H9 (cell line): ENCODE data around the gene JAG2. TPM values are rescaled to one million over a fixed set of nuclear protein-coding genes. Genes with fewer than 3 reads are reported as not detected.
A peak's percentile ranks its signal among the peaks of the same experiment; 100 is the strongest.

ENCODE experiments used
- DNase-seq: peaks from one replicate; pipeline ENCODE4 v3.0.0-alpha.2; 2017
- H2AFZ ChIP-seq: one replicate; pipeline ENCODE4 v1.6.1; 2013; ENCODE audit warnings: mild to moderate bottlenecking, low read length, control low read depth, moderate library complexity
- H2AK5ac ChIP-seq: 2 replicates; pipeline ENCODE4 v1.6.1; 2013; ENCODE audit warnings: low read length, control low read depth, mixed read lengths; ENCODE audit not compliant: insufficient read length
- H2BK120ac ChIP-seq: one replicate; pipeline ENCODE4 v1.6.1; 2013; ENCODE audit warnings: low read depth, mild to moderate bottlenecking, low read length, control low read depth, inconsistent platforms; ENCODE audit not compliant: poor library complexity, severe bottlenecking
- H2BK12ac ChIP-seq: 2 replicates; pipeline ENCODE4 v1.6.1; 2013; ENCODE audit warnings: low read length, control low read depth, mixed read lengths, low read depth; ENCODE audit not compliant: insufficient read length
- H2BK15ac ChIP-seq: 2 replicates; pipeline ENCODE4 v1.6.1; 2013; ENCODE audit warnings: low read depth, low read length, control low read depth
- H2BK20ac ChIP-seq: one replicate; pipeline ENCODE4 v1.6.1; 2013; ENCODE audit warnings: low read depth, mild to moderate bottlenecking, low read length, control low read depth, inconsistent platforms; ENCODE audit not compliant: poor library complexity, severe bottlenecking
- H2BK5ac ChIP-seq: 2 replicates; pipeline ENCODE4 v1.6.1; 2013; ENCODE audit warnings: low read length, control low read depth, mixed read lengths; ENCODE audit not compliant: insufficient read length
- H3K14ac ChIP-seq: 2 replicates; pipeline ENCODE4 v1.6.1; 2013; ENCODE audit warnings: low read length, control low read depth; ENCODE audit not compliant: insufficient read depth
- H3K18ac ChIP-seq: 2 replicates; pipeline ENCODE4 v1.6.1; 2013; ENCODE audit warnings: low read depth, mild to moderate bottlenecking, mixed read lengths, low read length, control low read depth; ENCODE audit not compliant: insufficient read length
- H3K23ac ChIP-seq: 2 replicates; pipeline ENCODE4 v1.6.1; 2013; ENCODE audit warnings: low read length, control low read depth, mixed read lengths, low read depth; ENCODE audit not compliant: insufficient read length
- H3K23me2 ChIP-seq: 2 replicates; pipeline ENCODE4 v1.6.1; 2013; ENCODE audit warnings: low read depth, mild to moderate bottlenecking, mixed read lengths, low read length, control low read depth; ENCODE audit not compliant: insufficient read length, poor library complexity, severe bottlenecking
- H3K27ac ChIP-seq: 2 replicates; pipeline ENCODE4 v1.5.1; 2013; ENCODE audit warnings: low read length, control low read depth, mixed read lengths, low read depth; ENCODE audit not compliant: insufficient read length
- H3K27me3 ChIP-seq: 2 replicates; pipeline ENCODE4 v1.6.1; 2013; ENCODE audit warnings: low read length, control low read depth, inconsistent platforms; ENCODE audit not compliant: insufficient read depth
- H3K4ac ChIP-seq: 2 replicates; pipeline ENCODE4 v1.6.1; 2013; ENCODE audit warnings: low read depth, mild to moderate bottlenecking, control low read depth, inconsistent platforms, low read length, moderate library complexity
- H3K4me1 ChIP-seq: 2 replicates; pipeline ENCODE4 v1.6.1; 2013; ENCODE audit warnings: low read length, control low read depth, inconsistent platforms; ENCODE audit not compliant: insufficient read depth
- H3K4me2 ChIP-seq: 2 replicates; pipeline ENCODE4 v1.6.1; 2013; ENCODE audit warnings: low read length, control low read depth, mixed read lengths; ENCODE audit not compliant: insufficient read length, insufficient read depth
- H3K56ac ChIP-seq: 2 replicates; pipeline ENCODE4 v1.6.1; 2013; ENCODE audit warnings: low read depth, mild to moderate bottlenecking, mixed read lengths, low read length, control low read depth; ENCODE audit not compliant: insufficient read length
- H3K79me1 ChIP-seq: 2 replicates; pipeline ENCODE4 v1.6.1; 2013; ENCODE audit warnings: low read depth, mild to moderate bottlenecking, moderate library complexity, low read length, control low read depth, inconsistent platforms; ENCODE audit not compliant: insufficient read depth, poor library complexity, severe bottlenecking
- H3K79me2 ChIP-seq: 2 replicates; pipeline ENCODE4 v1.6.1; 2013; ENCODE audit warnings: low read length, control low read depth, inconsistent platforms; ENCODE audit not compliant: insufficient read depth
- H3K9ac ChIP-seq: 2 replicates; pipeline ENCODE4 v1.6.1; 2013; ENCODE audit warnings: low read length, control low read depth, mixed read lengths; ENCODE audit not compliant: insufficient read length; ENCODE audit errors: extremely low read depth
- H3K9me3 ChIP-seq: one replicate; pipeline ENCODE4 v1.6.1; 2013; ENCODE audit warnings: low read depth, low read length, inconsistent platforms; ENCODE audit not compliant: control insufficient read depth
- H3T11ph ChIP-seq: one replicate; pipeline ENCODE4 v1.6.1; 2013; ENCODE audit warnings: mild to moderate bottlenecking, low read length, control low read depth, inconsistent platforms
- H4K20me1 ChIP-seq: one replicate; pipeline ENCODE4 v1.6.1; 2013; ENCODE audit not compliant: control insufficient read depth, insufficient read length, insufficient read depth
- H4K5ac ChIP-seq: 2 replicates; pipeline ENCODE4 v1.6.1; 2013; ENCODE audit warnings: low read depth, mild to moderate bottlenecking, mixed read lengths, low read length, control low read depth; ENCODE audit not compliant: insufficient read length
- H4K8ac ChIP-seq: replicated peaks from 2 replicates; pipeline ENCODE4 v1.6.1; 2013; ENCODE audit warnings: low read length, control low read depth, mixed read lengths, low read depth; ENCODE audit not compliant: insufficient read length
- H4K91ac ChIP-seq: 2 replicates; pipeline ENCODE4 v1.6.1; 2013; ENCODE audit warnings: low read depth, mild to moderate bottlenecking, moderate library complexity, mixed read lengths, low read length, control low read depth; ENCODE audit not compliant: insufficient read length
- H3K27ac Mint-ChIP-seq, 3 experiments: 2 replicates in 2 of 3; 3 replicates in 1 of 3; pipeline ENCODE4 v1.8.0; 2020 to 2021; ENCODE audit warnings: mixed read lengths in 3 of 3, mild to moderate bottlenecking in 1 of 3, moderate library complexity in 1 of 3
- H3K27me3 Mint-ChIP-seq: 2 replicates; pipeline ENCODE4 v1.8.0; 2021; ENCODE audit warnings: low read depth, mild to moderate bottlenecking, moderate library complexity, mixed read lengths
- H3K36me3 Mint-ChIP-seq, 3 experiments: 2 replicates in 2 of 3; 3 replicates in 1 of 3; pipeline ENCODE4 v1.8.0; 2020 to 2021; ENCODE audit warnings: low read depth in 3 of 3, mixed read lengths in 3 of 3; ENCODE audit not compliant: insufficient read depth in 1 of 3
- H3K4me1 Mint-ChIP-seq, 2 experiments: 2 replicates each; pipeline ENCODE4 v1.8.0; 2020; ENCODE audit warnings: mixed read lengths in 2 of 2
- H3K4me3 Mint-ChIP-seq, 2 experiments: 2 replicates in 1 of 2; 3 replicates in 1 of 2; pipeline ENCODE4 v1.8.0; 2020 to 2021; ENCODE audit warnings: mild to moderate bottlenecking in 2 of 2, mixed read lengths in 2 of 2, moderate library complexity in 1 of 2
- H3K9me3 Mint-ChIP-seq, 2 experiments: 2 replicates in 1 of 2; 3 replicates in 1 of 2; pipeline ENCODE4 v1.8.0; 2020; ENCODE audit warnings: mild to moderate bottlenecking in 2 of 2, mixed read lengths in 2 of 2, moderate library complexity in 1 of 2
- CTCF ChIP-seq: fragments of 200-600 bp; sonication (generic); conservative IDR thresholded peaks from 3 replicates; pipeline ENCODE4 v1.8.0; 2021; ENCODE audit warnings: antibody characterized with exemption, mild to moderate bottlenecking
- WGBS: extraction: QIAGEN DNeasy Blood & Tissue Kit; methylation state at CpG from one replicate; pipeline ENCODE4 v1.1.7; 2013; ENCODE audit warnings: missing lambda C conversion rate, low lambda C conversion rate, mixed read lengths; ENCODE audit not compliant: insufficient read length; ENCODE audit errors: extremely low coverage; 5-methylcytosine and 5-hydroxymethylcytosine counted together
- total RNA-seq: library from RNA; stranded (reverse); gene quantifications from 2 replicates; pipeline ENCODE4 v1.2.1, GENCODE V29; 2021

Gene JAG2
- total RNA-seq, 1 experiment from 2014 or later: 11.4 TPM

- Histone ChIP-seq H3T11ph (no peak overlapping the region), H3K27me3 (no peaks in the 10 kb centered on the region), H2BK15ac (no peak overlapping the region), H2BK12ac (no peak overlapping the region), H4K20me1 (no peaks in the 10 kb centered on the region), H3K18ac (no peak overlapping the region), H3K4me1 (no peaks in the 10 kb centered on the region), H3K79me2 (no peaks in the 10 kb centered on the region), H2BK20ac (no peak overlapping the region), H3K23me2 (no peaks in the 10 kb centered on the region), H3K4ac (no peak overlapping the region), H2BK5ac (no peak overlapping the region), H3K79me1 (no peaks in the 10 kb centered on the region), H3K23ac (no peak overlapping the region), H3K4me2 (no peak overlapping the region), H2AFZ (no peak overlapping the region), H4K91ac (no peak overlapping the region), H3K56ac (no peak overlapping the region), H3K9ac (no peak overlapping the region), H2AK5ac (no peak overlapping the region), H2BK120ac (no peak overlapping the region), H3K27ac (no peak overlapping the region), H4K8ac (no peak overlapping the region), H3K9me3 (no peaks in the 10 kb centered on the region), H3K14ac (no peak overlapping the region), H4K5ac (no peak overlapping the region)
- Mint-ChIP-seq H3K36me3 (no peaks in the 10 kb centered on the region), H3K27me3 (peaks cover 9% of the 10 kb centered on the region), H3K4me3 (no peak overlapping the region), H3K27ac (peak overlapping the region in 1 of 3 experiments; percentile 48; a peak in 1 of 7 replicates), H3K4me1 (peaks cover 0 to 3% of the 10 kb centered on the region in 2 experiments; a peak in 3 of 4 replicates), H3K9me3 (no peaks in the 10 kb centered on the region)
- no peak for DNase-seq
- no CpG with 5 or more reads among the region's 24 CpGs for WGBS
- no peak for TF ChIP-seq CTCF
These were observed 35.8 kb upstream of the JAG2 start for GRCh38 chr14:105204206-105204930.
